Activated CD8-positive, alpha-beta memory T cell treated with anti-CD3 and anti-CD28 coated beads, Interleukin-2, amount 50 U/mL, for 1 hour (primary cell): ENCODE results near the gene DNAI7.

Experiments used
- DNase-seq: peaks from one replicate; pipeline ENCODE4 v3.0.0-alpha.2; 2020; ENCODE audit errors: extremely low read depth

DNAI7 gene

GRCh38 chr12:25106818-25107217 is 88.1 kb downstream of the DNAI7 start:
- DNase-seq, result no peak

- DNase-seq, result no peak
These were observed 92.6 kb downstream of the DNAI7 start for GRCh38 chr12:25102402-25102801.

- no peak for DNase-seq
These were observed 93.9 kb downstream of the DNAI7 start for GRCh38 chr12:25101092-25101445.

GRCh38 chr12:25100194-25101091 is 94.5 kb downstream of the DNAI7 start:
- DNase-seq, result no peak

- no peak for DNase-seq
These were observed 96.0 kb downstream of the DNAI7 start for GRCh38 chr12:25099010-25099409.

- no peak for DNase-seq
These were observed 105.2 kb downstream of the DNAI7 start for GRCh38 chr12:25089738-25090137.

GRCh38 chr12:25087596-25087995 is 107.4 kb downstream of the DNAI7 start:
- no peak for DNase-seq

GRCh38 chr12:25084816-25085215 is 110.1 kb downstream of the DNAI7 start:
- DNase-seq, result no peak

GRCh38 chr12:25083211-25083610 is 111.7 kb downstream of the DNAI7 start:
- no peak for DNase-seq

GRCh38 chr12:25082628-25083027 is 112.3 kb downstream of the DNAI7 start:
- DNase-seq, result no peak

GRCh38 chr12:25079393-25079792 is 115.6 kb downstream of the DNAI7 start:
- no peak for DNase-seq

GRCh38 chr12:25074954-25075353 is 120.0 kb downstream of the DNAI7 start:
- DNase-seq, result no peak

- no peak for DNase-seq
These were observed 120.8 kb downstream of the DNAI7 start for GRCh38 chr12:25074113-25074512.

GRCh38 chr12:25072906-25073650 is 121.9 kb downstream of the DNAI7 start:
- no peak for DNase-seq

GRCh38 chr12:25071366-25071765 is 123.6 kb downstream of the DNAI7 start:
- DNase-seq, result no peak

GRCh38 chr12:25069224-25069623 is 125.7 kb downstream of the DNAI7 start:
- no peak for DNase-seq

GRCh38 chr12:25065035-25065434 is 129.9 kb downstream of the DNAI7 start:
- DNase-seq, result no peak

GRCh38 chr12:25063873-25064628 is 130.9 kb downstream of the DNAI7 start:
- DNase-seq, result no peak

GRCh38 chr12:25058658-25059058 is 136.3 kb downstream of the DNAI7 start:
- no peak for DNase-seq
